Loucy (cell line): ENCODE results near the gene ANKDD1A.
A peak's percentile ranks its signal among the peaks of the same experiment; 100 is the strongest.

Source experiments
- H2AFZ ChIP-seq: fragments of 200-600 bp; sonication (generic); 2 replicates; pipeline ENCODE4 v1.6.0; 2016; ENCODE audit warnings: antibody characterized with exemption, mild to moderate bottlenecking, low read length, moderate library complexity
- H3F3A ChIP-seq: fragments of 200-600 bp; 2 replicates; pipeline ENCODE4 v1.6.0; 2016; ENCODE audit warnings: antibody characterized with exemption, low read depth, mild to moderate bottlenecking
- H3K27me3 ChIP-seq: fragments of 200-600 bp; sonication (generic); 2 replicates; pipeline ENCODE4 v1.6.1; 2014; ENCODE audit warnings: low read length, mild to moderate bottlenecking; ENCODE audit not compliant: insufficient read depth, poor library complexity, severe bottlenecking
- H3K36me3 ChIP-seq: fragments of 200-600 bp; sonication (generic); 2 replicates; pipeline ENCODE4 v1.6.1; 2016; ENCODE audit warnings: low read length; ENCODE audit not compliant: insufficient read depth
- H3K4me1 ChIP-seq: fragments of 200-600 bp; sonication (generic); 2 replicates; pipeline ENCODE4 v1.5.1; 2014; ENCODE audit warnings: low read length, mild to moderate bottlenecking; ENCODE audit not compliant: insufficient read depth, poor library complexity, severe bottlenecking
- H3K4me2 ChIP-seq: fragments of 200-600 bp; sonication (generic); 2 replicates; pipeline ENCODE4 v1.6.0; 2014; ENCODE audit warnings: antibody characterized with exemption, low read length, low read depth, mild to moderate bottlenecking; ENCODE audit not compliant: poor library complexity, severe bottlenecking
- H3K4me3 ChIP-seq: fragments of 200-600 bp; sonication (generic); 2 replicates; pipeline ENCODE4 v1.5.1; 2014; ENCODE audit warnings: low read length, mild to moderate bottlenecking, mixed read lengths; ENCODE audit not compliant: poor library complexity, severe bottlenecking
- H3K79me2 ChIP-seq: fragments of 200-600 bp; sonication (generic); 2 replicates; pipeline ENCODE4 v1.6.1; 2014; ENCODE audit warnings: low read length; ENCODE audit not compliant: insufficient read depth
- H3K9ac ChIP-seq: fragments of 200-600 bp; sonication (generic); 2 replicates; pipeline ENCODE4 v1.6.0; 2014; ENCODE audit warnings: mild to moderate bottlenecking, low read depth, low read length, moderate library complexity; ENCODE audit not compliant: poor library complexity, severe bottlenecking
- H3K9me2 ChIP-seq: fragments of 200-600 bp; sonication (generic); replicated peaks from 2 replicates; pipeline ENCODE4 v1.6.1; 2016; ENCODE audit warnings: low read depth, low read length, mixed read lengths
- H3K9me3 ChIP-seq: fragments of 200-600 bp; sonication (generic); 2 replicates; pipeline ENCODE4 v1.6.1; 2014; ENCODE audit warnings: mild to moderate bottlenecking, antibody characterized with exemption, low read length, low read depth; ENCODE audit not compliant: insufficient read depth
- H4K20me1 ChIP-seq: fragments of 200-600 bp; sonication (generic); 2 replicates; pipeline ENCODE4 v1.6.0; 2014; ENCODE audit warnings: antibody characterized with exemption, low read length, mild to moderate bottlenecking; ENCODE audit not compliant: insufficient read depth, poor library complexity, severe bottlenecking
- EZH2phosphoT487 ChIP-seq: fragments of 200-600 bp; IDR thresholded peaks from 2 replicates; pipeline ENCODE4 v1.6.1; 2018; ENCODE audit warnings: antibody characterized with exemption, mild to moderate bottlenecking, moderate library complexity, borderline replicate concordance
- TF ChIP-seq, protein P1 (sequence below): fragments of 200-600 bp; sonication (generic); conservative IDR thresholded peaks from 2 replicates; pipeline ENCODE4 v1.5.1; 2014; ENCODE audit warnings: mild to moderate bottlenecking, antibody characterized with exemption, low read length

The ANKDD1A gene

DNA sequence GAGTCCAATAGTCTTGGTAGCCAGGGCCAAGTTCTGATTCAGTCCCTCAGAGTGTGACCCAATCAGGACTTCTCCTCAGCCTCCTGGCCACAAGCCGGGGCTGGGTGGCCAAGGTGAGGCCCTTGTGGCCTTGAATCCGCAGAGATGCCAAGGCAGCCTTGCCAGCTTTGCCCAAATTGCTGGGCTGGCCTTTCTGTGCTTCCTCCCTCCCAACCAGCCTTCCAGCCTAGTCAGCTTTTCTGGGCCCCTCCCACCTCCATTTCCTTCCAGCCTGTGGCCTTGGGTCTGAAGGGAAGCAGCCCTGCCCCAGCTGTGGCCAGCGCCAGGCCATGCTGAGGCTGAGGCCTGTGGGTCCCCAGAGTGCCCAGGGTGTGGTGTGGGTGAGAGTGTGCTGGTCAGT lies 34.3 kb upstream of the ANKDD1A start:
- Histone ChIP-seq H3K79me2 (no peaks in the 10 kb centered on the region), H3K9ac (peak overlapping the region; percentile 64), H4K20me1 (no peaks in the 10 kb centered on the region), H3K4me3 (no peak overlapping the region), H3K9me3 (no peaks in the 10 kb centered on the region), H3K27me3 (no peaks in the 10 kb centered on the region), H3K4me1 (peaks cover 25% of the 10 kb centered on the region), H3F3A (no peaks in the 10 kb centered on the region), H3K9me2 (no peaks in the 10 kb centered on the region), H3K4me2 (peak overlapping the region; percentile 66), H2AFZ (peak overlapping the region; percentile 50), H3K36me3 (no peaks in the 10 kb centered on the region)
- TF ChIP-seq EZH2phosphoT487 = no peak
- TF ChIP-seq, protein P1, sequence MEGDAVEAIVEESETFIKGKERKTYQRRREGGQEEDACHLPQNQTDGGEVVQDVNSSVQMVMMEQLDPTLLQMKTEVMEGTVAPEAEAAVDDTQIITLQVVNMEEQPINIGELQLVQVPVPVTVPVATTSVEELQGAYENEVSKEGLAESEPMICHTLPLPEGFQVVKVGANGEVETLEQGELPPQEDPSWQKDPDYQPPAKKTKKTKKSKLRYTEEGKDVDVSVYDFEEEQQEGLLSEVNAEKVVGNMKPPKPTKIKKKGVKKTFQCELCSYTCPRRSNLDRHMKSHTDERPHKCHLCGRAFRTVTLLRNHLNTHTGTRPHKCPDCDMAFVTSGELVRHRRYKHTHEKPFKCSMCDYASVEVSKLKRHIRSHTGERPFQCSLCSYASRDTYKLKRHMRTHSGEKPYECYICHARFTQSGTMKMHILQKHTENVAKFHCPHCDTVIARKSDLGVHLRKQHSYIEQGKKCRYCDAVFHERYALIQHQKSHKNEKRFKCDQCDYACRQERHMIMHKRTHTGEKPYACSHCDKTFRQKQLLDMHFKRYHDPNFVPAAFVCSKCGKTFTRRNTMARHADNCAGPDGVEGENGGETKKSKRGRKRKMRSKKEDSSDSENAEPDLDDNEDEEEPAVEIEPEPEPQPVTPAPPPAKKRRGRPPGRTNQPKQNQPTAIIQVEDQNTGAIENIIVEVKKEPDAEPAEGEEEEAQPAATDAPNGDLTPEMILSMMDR = no peak

GRCh38 chr15:64878705-64879104 lies 33.0 kb upstream of the ANKDD1A start:
- no peaks in the 10 kb centered on the region for H4K20me1 ChIP-seq
- H3K9me3 ChIP-seq = no peaks in the 10 kb centered on the region
- no peaks in the 10 kb centered on the region for H3F3A ChIP-seq
- H3K79me2 ChIP-seq = no peaks in the 10 kb centered on the region
- TF ChIP-seq, protein P1 = no peak
- TF ChIP-seq EZH2phosphoT487 = no peak
- no peak overlapping the region for H3K4me2 ChIP-seq
- no peak overlapping the region for H2AFZ ChIP-seq
- H3K9me2 ChIP-seq = no peaks in the 10 kb centered on the region
- no peak overlapping the region for H3K4me3 ChIP-seq
- H3K4me1 ChIP-seq = peaks cover 25% of the 10 kb centered on the region
- no peaks in the 10 kb centered on the region for H3K27me3 ChIP-seq
- H3K36me3 ChIP-seq = no peaks in the 10 kb centered on the region
- H3K9ac ChIP-seq = no peak overlapping the region

DNA sequence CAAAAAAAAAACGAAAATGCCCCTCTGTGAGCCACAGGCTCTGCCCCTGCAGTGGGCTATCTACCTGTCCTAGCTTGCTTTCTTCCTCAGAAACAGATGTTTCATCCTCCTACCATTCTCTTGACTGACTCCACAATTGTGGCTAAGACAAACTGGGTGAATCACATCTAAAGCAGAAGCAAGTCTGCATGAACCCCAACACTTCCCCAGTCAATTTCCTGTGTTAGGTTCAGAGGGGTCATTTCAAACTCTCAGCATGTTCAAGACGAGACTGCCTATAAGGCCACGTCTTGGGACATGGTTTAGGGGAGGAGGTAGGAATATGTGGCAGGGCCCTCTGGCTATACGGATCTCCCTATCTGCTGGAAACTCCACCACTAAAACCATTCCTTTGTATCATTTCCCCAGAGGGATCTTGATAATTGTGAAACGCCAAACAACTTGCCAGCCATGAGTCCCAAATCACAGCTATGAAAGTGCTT lies 28.6 kb upstream of the ANKDD1A start:
- no peaks in the 10 kb centered on the region for H4K20me1 ChIP-seq
- H3F3A ChIP-seq = no peaks in the 10 kb centered on the region
- no peak overlapping the region for H3K4me3 ChIP-seq
- peaks cover 16% of the 10 kb centered on the region for H3K4me1 ChIP-seq
- no peak overlapping the region for H2AFZ ChIP-seq
- H3K4me2 ChIP-seq = no peak overlapping the region
- no peaks in the 10 kb centered on the region for H3K79me2 ChIP-seq
- no peaks in the 10 kb centered on the region for H3K9me3 ChIP-seq
- H3K27me3 ChIP-seq = no peaks in the 10 kb centered on the region
- no peaks in the 10 kb centered on the region for H3K36me3 ChIP-seq
- no peak overlapping the region for H3K9ac ChIP-seq
- no peaks in the 10 kb centered on the region for H3K9me2 ChIP-seq
- TF ChIP-seq, protein P1 = no peak
- TF ChIP-seq EZH2phosphoT487 = no peak
